Mucosa of descending colon (tissue), 3 donors: Measurements from ENCODE around the gene CCDC83. TPM values are rescaled to one million over a fixed set of nuclear protein-coding genes. Genes with fewer than 3 reads are reported as not detected.

ENCODE experiments used
- ATAC-seq: fragments of 200-7000 bp; cut with Tn5 transposase; one replicate; pipeline ENCODE4 v1.9.1; 2020; ENCODE audit warnings: mild to moderate bottlenecking, moderate library complexity
- DNase-seq, 3 donors: peaks; one replicate each; pipeline ENCODE4 v3.0.0-alpha.2; 2020
- H3K36me3 ChIP-seq: fragments of 200-600 bp; one replicate; pipeline ENCODE4 v1.8.0; 2021; ENCODE audit warnings: low read depth, mild to moderate bottlenecking
- H3K4me1 ChIP-seq: fragments of 200-600 bp; one replicate; pipeline ENCODE4 v1.8.0; 2021; ENCODE audit warnings: low read depth, mild to moderate bottlenecking
- H3K4me3 ChIP-seq: fragments of 200-600 bp; one replicate; pipeline ENCODE4 v1.8.0; 2021; ENCODE audit warnings: mild to moderate bottlenecking
- H3K9me3 ChIP-seq: fragments of 200-600 bp; one replicate; pipeline ENCODE4 v1.8.0; 2021; ENCODE audit warnings: mild to moderate bottlenecking
- intact Hi-C, 2 donors: fragments of 100-400 bp; cut with DNase I in 1 of 2; cut with micrococcal nuclease in 1 of 2; formaldehyde crosslinking; loops; one replicate each; pipeline versions ENCODE4 v1.11.0 to v1.11.1; 2022; cut with DNase I, micrococcal nuclease
- total RNA-seq, 3 donors: library from RNA; stranded (reverse); fragmentation: NEBNext Ultra II Directional in 2 of 3; extraction: Animal tissue kit (Norgen Biotek cat#: 25700) in 2 of 3; gene quantifications; one replicate each; pipeline versions ENCODE4 v1.2.1 to v1.2.4, GENCODE V29; 2021 to 2023
- TF ChIP-seq, protein P1 (sequence below): fragments of 200-600 bp; IDR thresholded peaks from one replicate; pipeline ENCODE4 v1.8.0; 2022; ENCODE audit warnings: antibody characterized with exemption, mild to moderate bottlenecking
- donor health status: DM: no; HTN: no; CAD: no; lungs with moderate emphysema.
- donor health status: DM: no; HTN: no; CAD: no.
- donor health status: DM: no; HTN: yes; CAD: no.

Gene CCDC83
- total RNA-seq, 3 donors from 2014 or later: not detected

DNA sequence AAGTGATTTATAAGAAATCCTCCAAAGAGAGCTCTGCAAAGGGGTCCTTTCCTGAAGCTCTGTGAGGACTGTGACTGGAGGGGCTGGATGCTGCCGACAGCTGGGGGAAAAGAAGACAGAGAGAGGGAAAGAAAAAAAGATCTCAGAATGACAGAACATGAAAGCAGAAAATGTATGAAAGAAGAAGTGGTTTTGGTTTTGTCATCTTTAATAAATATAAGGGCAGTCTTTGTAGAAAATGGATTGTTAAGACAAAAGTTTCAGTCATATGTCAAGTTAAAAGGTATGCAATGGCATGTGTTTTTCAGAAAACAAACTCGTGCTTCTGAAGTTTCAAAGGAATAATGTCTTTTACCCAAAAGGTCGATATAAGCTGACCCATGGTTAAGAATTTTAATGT lies 105.5 kb downstream of the CCDC83 start:
- no peaks in the 10 kb centered on the region for H3K36me3 ChIP-seq
- no peak for ATAC-seq
- no peaks in the 10 kb centered on the region for H3K4me1 ChIP-seq
- TF ChIP-seq, protein P1, sequence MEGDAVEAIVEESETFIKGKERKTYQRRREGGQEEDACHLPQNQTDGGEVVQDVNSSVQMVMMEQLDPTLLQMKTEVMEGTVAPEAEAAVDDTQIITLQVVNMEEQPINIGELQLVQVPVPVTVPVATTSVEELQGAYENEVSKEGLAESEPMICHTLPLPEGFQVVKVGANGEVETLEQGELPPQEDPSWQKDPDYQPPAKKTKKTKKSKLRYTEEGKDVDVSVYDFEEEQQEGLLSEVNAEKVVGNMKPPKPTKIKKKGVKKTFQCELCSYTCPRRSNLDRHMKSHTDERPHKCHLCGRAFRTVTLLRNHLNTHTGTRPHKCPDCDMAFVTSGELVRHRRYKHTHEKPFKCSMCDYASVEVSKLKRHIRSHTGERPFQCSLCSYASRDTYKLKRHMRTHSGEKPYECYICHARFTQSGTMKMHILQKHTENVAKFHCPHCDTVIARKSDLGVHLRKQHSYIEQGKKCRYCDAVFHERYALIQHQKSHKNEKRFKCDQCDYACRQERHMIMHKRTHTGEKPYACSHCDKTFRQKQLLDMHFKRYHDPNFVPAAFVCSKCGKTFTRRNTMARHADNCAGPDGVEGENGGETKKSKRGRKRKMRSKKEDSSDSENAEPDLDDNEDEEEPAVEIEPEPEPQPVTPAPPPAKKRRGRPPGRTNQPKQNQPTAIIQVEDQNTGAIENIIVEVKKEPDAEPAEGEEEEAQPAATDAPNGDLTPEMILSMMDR: no peak
- DNase-seq: no peak
- no peaks in the 10 kb centered on the region for H3K9me3 ChIP-seq
- intact Hi-C loops: no loop called here
- no peak overlapping the region for H3K4me3 ChIP-seq

DNA sequence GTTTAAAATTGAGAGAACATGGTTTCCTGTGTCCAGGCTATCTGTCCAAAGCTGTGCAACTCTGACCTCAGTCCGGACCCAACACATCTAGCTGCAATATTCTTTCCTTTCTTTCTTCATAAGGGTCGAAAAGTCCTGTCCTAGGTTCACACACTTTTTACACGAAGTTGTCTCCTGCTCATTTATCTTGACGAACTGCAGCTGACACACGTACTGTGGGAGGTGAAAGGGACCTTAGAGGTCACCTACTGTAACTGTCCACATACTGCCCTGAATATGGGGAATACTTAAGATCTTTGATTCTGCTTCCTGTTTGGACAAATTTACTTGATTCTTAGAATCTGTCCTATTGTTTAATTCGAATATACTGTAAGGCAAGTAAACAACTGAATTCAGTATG lies 105.9 kb downstream of the CCDC83 start:
- ATAC-seq (no peak), DNase-seq (no peak)
- TF ChIP-seq, protein P1: no peak
- Histone ChIP-seq H3K9me3 (no peaks in the 10 kb centered on the region), H3K4me1 (no peaks in the 10 kb centered on the region), H3K36me3 (no peaks in the 10 kb centered on the region), H3K4me3 (no peak overlapping the region)
- intact Hi-C loops: no loop called here

DNA sequence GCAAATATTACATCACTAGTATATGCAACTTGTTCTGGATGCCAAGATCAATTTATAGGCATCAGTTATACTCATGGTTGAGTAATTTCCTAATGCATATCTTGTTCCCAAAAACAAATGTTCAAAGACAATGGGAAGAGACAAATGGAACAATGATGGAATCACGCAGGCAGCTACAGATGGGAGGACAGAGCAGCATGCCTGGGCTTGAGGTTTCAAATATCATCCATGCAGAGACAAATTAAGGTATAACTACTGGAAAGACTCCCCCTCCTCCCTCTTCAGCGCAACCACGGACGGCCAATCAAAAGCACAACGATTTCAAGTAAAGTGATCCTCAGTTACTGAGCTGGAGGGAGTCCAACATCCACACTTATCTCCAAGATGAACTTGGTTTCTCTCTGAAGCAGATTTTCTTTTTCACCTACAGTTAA lies 106.8 kb downstream of the CCDC83 start:
- DNase-seq: no peak
- H3K4me3 ChIP-seq: no peak overlapping the region
- H3K4me1 ChIP-seq: no peaks in the 10 kb centered on the region
- no peak for ATAC-seq
- intact Hi-C loops: no loop called here
- no peaks in the 10 kb centered on the region for H3K9me3 ChIP-seq
- H3K36me3 ChIP-seq: no peaks in the 10 kb centered on the region
- TF ChIP-seq, protein P1: no peak

DNA sequence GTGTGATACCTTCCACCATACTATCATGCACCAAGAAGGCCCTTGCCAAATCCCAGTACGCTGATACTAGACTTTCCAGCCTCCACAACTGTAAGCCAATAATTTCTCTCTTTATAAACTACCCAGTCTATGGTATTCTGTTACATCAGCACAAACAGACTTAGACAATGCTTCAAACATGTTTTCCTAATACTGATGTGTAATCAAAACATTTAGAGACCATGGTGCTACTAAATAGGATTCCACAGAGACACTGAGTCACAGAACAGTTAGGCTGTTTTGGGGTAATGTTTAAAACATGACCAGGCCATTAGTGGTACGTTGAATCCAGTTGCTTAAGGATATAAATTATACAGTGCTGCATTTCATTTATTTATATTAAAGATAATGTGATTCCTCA lies 110.0 kb downstream of the CCDC83 start:
- intact Hi-C loops: no loop called here
- Histone ChIP-seq H3K4me1 (no peaks in the 10 kb centered on the region), H3K9me3 (no peaks in the 10 kb centered on the region), H3K4me3 (no peak overlapping the region), H3K36me3 (no peaks in the 10 kb centered on the region)
- no peak for DNase-seq
- ATAC-seq: no peak
- TF ChIP-seq, protein P1: no peak

DNA sequence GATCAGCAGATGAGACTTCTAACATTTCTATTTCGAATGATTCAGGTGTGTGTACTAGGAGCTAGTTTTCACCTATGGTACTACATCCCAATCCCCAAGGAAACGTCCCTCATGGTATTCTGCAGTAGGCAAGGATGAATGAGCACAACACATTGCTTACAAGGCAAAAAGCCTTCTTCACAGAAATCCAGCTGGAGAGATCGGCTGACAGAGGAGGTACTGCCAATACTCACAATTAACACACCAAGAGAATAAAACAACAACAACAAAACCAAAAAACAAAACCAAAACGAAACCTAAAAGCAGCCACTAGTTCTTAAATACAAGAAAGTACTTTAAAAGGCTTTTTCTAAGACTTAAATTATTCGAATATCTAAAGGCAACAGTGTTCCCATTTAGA lies 112.3 kb downstream of the CCDC83 start:
- DNase-seq: no peak
- Histone ChIP-seq H3K36me3 (no peaks in the 10 kb centered on the region), H3K4me1 (no peaks in the 10 kb centered on the region), H3K9me3 (no peaks in the 10 kb centered on the region), H3K4me3 (no peak overlapping the region)
- intact Hi-C loops: no loop called here
- no peak for ATAC-seq
- TF ChIP-seq, protein P1: no peak

Other genes starting within 250 kb of the CCDC83 start
- 10 to 100 TPM in 1 of 3 donors, 1 to 10 TPM in 2; 2.1 to 11.1 (median 2.4) TPM for gene DLG2, start 228.0 kb upstream of the CCDC83 start, total RNA-seq
- 10 to 100 TPM; 35.3 to 44.1 (median 38.7) TPM for gene TMEM126B, start 226.8 kb upstream of the CCDC83 start, total RNA-seq
- gene TMEM126A, start 207.4 kb upstream of the CCDC83 start, total RNA-seq: 10 to 100 TPM; 18.8 to 25.8 (median 19.4) TPM
- gene CREBZF, start 190.3 kb upstream of the CCDC83 start, total RNA-seq: 10 to 100 TPM; 37.6 to 45.6 (median 40.7) TPM
- gene CCDC89, start 169.2 kb upstream of the CCDC83 start, total RNA-seq: 1 to 10 TPM; 4.1 to 6.4 (median 4.1) TPM
- gene SYTL2, start 44.2 kb upstream of the CCDC83 start, total RNA-seq: 100 to 1,000 TPM; 150 to 502 (median 282) TPM
- 100 to 1,000 TPM; 163 to 174 (median 163) TPM for gene PICALM, start 213.7 kb downstream of the CCDC83 start, total RNA-seq